Measurements from ENCODE around the gene SLC1A3.

SLC1A3 gene

GRCh38 chr5:36694351-36694750 lies 87.9 kb downstream of the SLC1A3 start:
- TF ChIP-seq ZFX (IDR thresholded peaks at IDR 0.05), result no peak
- no peak for TF ChIP-seq CTCF (conservative IDR thresholded peaks at IDR 0.05)
- H3K27ac ChIP-seq, result no peak overlapping the region

- TF ChIP-seq ZFX (IDR thresholded peaks at IDR 0.05) (no peak), CTCF (conservative IDR thresholded peaks at IDR 0.05) (peak; percentile 89)
- H3K27ac ChIP-seq, result no peak overlapping the region
Measured at GRCh38 chr5:36696059-36696673, 89.8 kb downstream of the SLC1A3 start.

GRCh38 chr5:36698031-36698430 lies 91.6 kb downstream of the SLC1A3 start:
- H3K27ac ChIP-seq, result no peak overlapping the region
- TF ChIP-seq ZFX (IDR thresholded peaks at IDR 0.05) (no peak), CTCF (conservative IDR thresholded peaks at IDR 0.05) (no peak)

- no peak for TF ChIP-seq CTCF (conservative IDR thresholded peaks at IDR 0.05)
- no peak for TF ChIP-seq ZFX (IDR thresholded peaks at IDR 0.05)
- H3K27ac ChIP-seq, result no peak overlapping the region
Measured at GRCh38 chr5:36701085-36701698, 94.8 kb downstream of the SLC1A3 start.

- H3K27ac ChIP-seq, result peak overlapping the region; percentile 68
- TF ChIP-seq CTCF (conservative IDR thresholded peaks at IDR 0.05), result no peak
- no peak for TF ChIP-seq ZFX (IDR thresholded peaks at IDR 0.05)
Measured at GRCh38 chr5:36703245-36703860, 96.9 kb downstream of the SLC1A3 start.

GRCh38 chr5:36704131-36704530 lies 97.7 kb downstream of the SLC1A3 start:
- no peak overlapping the region; the same call in 1 of the 2 replicates for H3K27ac ChIP-seq
- TF ChIP-seq ZFX (IDR thresholded peaks at IDR 0.05), result no peak
- TF ChIP-seq CTCF (conservative IDR thresholded peaks at IDR 0.05), result no peak

GRCh38 chr5:36705055-36705454 lies 98.6 kb downstream of the SLC1A3 start:
- H3K27ac ChIP-seq, result peak overlapping the region; percentile 36
- TF ChIP-seq ZFX (IDR thresholded peaks at IDR 0.05), result no peak
- no peak for TF ChIP-seq CTCF (conservative IDR thresholded peaks at IDR 0.05)

Data from C4-2B (cell line).